Stimulated activated CD4-positive, alpha-beta T cell treated with anti-CD3 and anti-CD28 coated beads, Interleukin-4, amount 100 ng/mL, for 24 hours (primary cell): Measurements from ENCODE around the gene CPLANE2.
"Not testable (repeated sequence)": the region's sequence is repeated elsewhere in the genome, so short reads cannot be mapped to it uniquely, and the experiment has no call there.

Experiments used
- DNase-seq: peaks from one replicate; pipeline ENCODE4 v3.0.0-alpha.2; 2020

Gene CPLANE2

GRCh38 chr1:16207318-16208269 is 29.4 kb downstream of the CPLANE2 start:
- no peak for DNase-seq

DNA sequence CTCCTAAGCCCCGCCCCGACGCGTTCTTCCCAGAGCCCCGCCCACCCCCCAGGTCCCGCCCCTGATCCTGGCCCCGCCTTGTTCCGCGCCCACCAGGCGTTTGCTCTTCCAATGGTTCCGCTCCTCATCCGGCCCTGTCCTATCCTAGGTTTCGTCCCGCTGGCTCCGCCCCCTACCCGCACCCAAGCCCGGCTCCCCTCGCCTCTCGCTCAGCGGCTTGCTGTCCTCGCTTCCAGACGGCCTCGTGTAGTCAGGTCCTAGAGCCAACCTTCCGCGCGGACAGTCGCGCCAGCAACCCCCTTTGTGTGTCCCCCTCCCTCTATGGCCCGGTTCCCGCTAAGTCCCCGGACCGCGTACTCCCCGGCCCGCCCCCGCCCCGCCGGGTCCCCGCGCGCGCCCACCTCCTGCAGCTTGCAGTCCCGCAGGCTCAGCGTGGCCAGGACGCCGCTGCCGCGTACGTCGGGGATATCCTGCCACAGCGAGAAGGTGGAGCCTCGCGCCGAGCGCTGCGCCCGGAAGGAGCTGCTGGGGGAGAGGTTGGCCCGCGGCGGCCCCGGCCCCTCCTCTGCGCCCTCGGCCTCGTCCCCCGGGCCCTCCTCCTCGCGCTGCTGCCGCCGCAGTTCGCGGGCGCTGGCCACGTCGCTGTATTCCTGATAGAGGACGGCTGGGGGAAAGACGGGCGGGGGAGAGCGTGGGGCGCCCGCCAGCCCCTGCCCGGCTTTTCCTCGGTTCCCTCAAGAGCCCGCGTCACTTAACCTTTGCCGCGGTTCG is 30.3 kb downstream of the CPLANE2 start:
- peak; percentile 95 for DNase-seq

DNA sequence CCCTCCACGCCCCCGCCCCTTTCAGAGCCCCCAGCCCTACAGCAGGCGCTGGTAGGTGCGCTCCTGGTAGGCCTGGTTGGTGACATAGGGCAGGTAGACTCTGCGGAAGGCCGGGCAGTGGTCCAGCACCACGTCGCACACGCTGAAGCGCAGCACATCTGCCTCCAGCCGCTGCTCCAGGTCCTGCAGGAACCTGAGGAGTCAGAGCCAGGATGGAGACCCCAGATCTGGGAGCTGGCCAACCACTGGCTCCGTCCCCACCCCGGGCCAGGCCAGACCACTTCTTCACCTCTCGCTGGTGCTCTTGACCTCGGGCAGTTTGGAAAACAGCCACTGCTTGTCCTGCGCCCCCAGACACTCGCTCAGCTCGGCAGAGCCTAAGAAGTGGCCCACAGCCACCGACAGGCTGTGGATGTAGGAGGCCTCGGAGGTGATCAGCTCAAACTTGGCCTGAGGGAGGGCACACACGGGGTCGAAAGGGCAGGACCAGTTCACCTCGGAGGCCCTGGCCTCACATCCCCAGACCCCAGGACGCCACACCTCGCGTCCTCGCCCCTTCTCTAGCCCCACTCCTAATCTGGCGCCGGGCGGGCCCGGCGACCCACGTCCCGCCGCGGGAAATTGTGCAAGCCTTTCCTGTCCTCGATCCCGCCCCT is 31.0 kb downstream of the CPLANE2 start:
- no peak for DNase-seq

- no peak for DNase-seq
Observed at GRCh38 chr1:16205334-16205671, 31.7 kb downstream of the CPLANE2 start.

GRCh38 chr1:16204634-16205333 is 32.2 kb downstream of the CPLANE2 start:
- DNase-seq = no peak

DNA sequence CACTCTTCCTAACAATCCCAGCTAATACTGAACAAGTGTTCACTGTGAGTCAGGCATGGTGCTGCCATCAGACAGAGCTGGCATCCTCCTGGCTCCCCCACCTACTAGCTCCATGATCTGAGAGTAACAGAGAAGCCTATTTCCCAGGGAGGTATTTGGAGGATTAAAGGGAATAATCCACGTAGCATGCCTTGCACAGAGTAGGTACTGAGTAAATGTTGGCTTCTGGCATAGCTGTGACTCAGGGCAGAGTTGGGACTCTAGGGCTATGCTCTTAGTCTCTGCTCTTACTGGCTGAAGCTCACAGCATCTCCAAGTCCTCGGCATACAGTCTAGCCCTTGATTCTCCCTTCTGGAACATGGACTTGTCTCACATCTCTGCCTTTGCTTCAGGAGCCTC is 32.8 kb downstream of the CPLANE2 start:
- DNase-seq = no peak

DNA sequence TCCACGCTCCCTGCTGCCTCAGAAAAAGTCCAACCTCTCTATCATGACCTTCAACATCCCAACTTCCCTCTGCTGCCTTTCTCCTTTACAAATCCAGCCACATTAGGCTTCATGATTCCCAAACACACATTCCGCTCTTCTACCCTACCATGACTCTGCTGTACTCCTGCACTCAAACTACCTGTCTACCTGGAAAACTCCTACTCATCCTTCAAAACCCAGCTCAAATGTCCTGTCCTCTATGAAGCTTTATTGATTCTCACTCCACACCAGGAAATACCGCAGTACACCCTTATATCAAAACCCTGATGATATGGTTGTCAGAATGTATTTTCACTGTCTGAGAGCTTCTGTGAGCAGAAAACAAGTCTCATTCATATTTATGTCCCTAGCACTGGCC is 33.4 kb downstream of the CPLANE2 start:
- DNase-seq = no peak

DNA sequence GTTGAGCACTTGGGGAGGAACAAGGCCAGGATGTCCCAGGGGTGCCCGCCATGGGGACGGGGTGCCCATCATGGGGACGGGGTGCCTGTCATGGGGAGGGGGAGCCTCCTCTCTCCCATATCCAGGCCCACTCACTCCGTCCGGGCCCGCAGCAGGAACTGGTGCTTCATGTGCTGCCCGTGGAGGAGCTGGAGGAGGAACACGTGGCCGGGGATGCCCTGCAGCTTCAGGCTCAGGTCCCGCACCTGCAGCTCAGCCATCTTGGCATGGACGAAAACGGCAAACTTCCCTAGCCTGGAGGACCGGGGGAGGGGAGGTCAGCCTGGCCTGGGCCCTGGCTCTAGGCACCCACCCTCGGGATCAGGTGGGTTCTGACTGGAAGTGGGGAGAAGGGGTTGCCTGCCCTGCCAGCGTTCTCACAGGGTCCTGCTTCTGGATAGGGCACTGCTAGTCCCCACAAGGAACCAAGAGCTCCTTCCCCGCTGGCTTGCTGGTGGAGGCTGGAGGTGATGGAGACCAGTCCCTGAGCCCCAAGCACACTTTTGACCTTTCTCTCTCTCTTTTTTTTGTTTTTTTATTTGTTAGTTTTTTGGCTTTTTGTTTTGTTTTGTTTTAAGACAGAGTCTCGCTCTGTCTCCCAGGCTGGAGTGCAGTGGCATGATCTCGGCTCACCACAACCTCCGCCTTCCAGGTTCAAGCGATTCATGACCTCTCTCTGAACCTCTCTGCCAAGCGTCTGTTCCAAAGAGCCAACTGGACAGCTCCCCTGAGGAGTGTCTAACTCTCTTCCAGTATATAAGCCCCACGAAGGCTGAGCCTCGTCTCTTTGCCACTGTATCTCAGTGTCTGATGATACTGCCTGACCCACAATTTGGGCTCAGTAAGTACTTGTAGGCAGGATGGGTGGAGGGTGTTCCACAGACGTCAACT is 34.4 kb downstream of the CPLANE2 start:
- no peak for DNase-seq

GRCh38 chr1:16199700-16200099 is 37.3 kb downstream of the CPLANE2 start:
- DNase-seq = no peak

GRCh38 chr1:16199157-16199501 is 37.9 kb downstream of the CPLANE2 start:
- DNase-seq = no peak

DNA sequence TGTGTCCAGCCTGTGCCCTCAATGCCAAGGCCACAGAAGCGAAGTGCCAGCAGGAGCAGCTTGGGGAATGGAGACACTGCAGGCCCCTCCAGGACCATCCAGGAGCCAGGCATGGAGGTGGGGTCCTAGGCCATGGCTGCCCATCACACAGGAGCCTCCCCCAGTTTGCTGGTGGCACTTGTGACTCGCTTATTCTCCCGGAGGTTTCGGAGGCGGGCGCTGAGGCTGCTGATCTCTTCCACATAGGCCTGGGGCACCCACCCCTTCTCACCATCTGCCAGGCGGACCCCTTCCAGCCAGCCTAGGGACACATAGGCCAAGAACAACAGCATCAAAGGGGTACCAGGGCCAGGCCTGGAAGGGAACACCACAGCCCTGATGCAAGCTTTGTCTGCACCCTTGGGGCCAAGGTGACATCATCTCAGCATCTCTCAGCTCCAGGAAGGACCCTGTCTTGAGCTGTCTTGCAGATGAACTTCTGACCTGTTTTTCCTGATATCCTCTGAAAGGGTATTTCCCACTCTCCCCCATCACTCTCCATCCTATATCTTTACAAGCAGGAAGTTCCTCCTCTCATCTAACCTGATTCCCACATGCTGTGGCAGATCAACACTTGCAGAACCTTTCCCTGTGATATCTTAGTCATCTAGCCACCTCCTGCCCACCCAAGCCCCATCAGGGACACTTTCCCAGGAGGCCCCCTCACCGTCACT is 38.4 kb downstream of the CPLANE2 start:
- DNase-seq = no peak

DNA sequence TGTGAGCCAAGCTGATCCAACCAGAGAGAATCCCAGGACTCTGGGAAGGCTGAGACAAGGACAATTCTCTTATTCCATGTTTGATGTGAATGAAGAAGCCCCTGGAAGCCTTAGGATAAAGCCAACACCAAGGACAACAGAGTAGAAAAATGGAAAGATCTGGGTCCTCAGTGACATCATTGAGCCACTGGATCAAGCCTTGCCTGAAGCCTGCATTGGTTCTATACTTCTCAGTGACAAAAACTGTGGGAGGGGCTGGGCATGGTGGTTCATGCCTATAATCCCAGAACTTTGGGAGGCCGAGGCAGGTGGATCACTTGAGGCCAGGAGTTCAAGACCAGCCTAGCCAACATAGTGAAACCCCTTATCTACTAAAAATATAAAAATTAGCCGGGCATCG is 40.1 kb downstream of the CPLANE2 start:
- DNase-seq = no peak

- DNase-seq = not testable (repeated sequence)
Observed at GRCh38 chr1:16196139-16196538, 40.8 kb downstream of the CPLANE2 start.

DNA sequence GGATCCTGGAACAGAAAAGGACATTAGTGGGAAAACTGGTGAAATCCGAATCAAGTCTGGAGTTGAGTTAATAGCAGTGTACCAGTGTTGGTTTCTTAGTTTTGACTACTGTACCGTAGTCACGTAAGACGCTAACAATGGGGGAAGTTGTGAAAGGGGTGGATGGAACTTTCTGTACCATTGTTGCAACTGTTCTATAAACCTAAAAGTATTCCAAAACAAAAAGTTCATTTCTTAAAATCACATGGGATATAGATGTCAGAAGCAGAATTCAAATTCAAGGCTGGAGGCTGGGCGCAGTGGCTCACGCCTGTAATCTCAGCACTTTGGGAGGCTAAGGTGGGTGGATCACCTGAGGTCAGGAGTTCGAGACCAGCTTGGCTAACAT is 41.5 kb downstream of the CPLANE2 start:
- DNase-seq = no peak

GRCh38 chr1:16191916-16192546 is 45.0 kb downstream of the CPLANE2 start:
- no peak for DNase-seq

DNA sequence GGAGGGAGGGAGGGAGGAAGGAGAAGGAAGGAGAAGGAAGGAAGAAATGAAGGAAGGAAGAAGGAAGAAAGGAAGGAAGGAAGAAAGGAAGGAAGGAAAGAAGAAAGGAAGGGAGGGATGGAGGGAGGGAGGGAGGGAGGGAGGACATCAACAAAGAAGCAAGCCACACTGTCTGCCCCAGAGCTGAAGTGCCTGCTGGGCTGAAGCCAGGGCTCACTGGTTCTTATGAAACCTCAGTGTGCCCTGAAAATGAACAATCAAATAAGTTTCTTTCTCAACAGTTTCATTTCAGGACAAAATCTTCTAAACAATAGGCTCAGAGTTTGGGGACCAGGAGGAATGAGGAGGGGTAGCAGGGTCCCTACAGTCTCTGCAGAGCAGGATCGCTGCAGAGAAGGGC is 45.7 kb downstream of the CPLANE2 start:
- no peak for DNase-seq

DNA sequence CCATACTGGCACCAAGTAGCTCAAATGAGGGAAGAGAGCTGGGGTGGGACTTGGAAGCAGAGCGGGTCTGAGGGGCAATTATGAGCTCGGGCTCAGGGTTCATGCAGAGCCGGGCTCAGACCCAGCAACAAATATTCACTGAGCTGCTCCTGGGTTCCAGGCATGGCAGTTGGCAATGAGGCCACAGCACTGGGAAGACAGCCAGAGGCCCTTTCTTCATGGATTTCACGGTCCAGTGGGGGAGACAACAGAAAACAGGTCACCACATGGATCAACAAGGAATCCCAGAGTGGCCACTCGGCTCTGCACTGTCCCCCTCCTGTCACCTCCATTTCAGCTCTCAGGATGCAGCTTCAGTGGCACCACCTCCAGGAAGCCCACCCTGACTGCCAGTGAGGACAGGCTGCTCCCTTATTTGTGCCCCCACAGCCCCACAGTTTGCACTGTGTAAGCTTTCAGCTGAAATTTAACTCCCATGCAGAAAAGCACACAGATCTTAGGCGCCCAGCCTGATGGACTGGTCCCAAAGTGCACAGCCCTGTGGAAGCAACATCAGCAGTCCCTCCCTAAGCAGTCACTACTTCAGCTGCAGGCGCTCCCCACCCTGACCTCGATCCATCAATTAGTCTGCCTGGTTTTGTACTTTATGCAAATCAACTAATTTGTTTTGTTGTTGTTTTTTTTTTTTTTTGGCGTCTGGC is 46.9 kb downstream of the CPLANE2 start:
- DNase-seq = no peak

DNA sequence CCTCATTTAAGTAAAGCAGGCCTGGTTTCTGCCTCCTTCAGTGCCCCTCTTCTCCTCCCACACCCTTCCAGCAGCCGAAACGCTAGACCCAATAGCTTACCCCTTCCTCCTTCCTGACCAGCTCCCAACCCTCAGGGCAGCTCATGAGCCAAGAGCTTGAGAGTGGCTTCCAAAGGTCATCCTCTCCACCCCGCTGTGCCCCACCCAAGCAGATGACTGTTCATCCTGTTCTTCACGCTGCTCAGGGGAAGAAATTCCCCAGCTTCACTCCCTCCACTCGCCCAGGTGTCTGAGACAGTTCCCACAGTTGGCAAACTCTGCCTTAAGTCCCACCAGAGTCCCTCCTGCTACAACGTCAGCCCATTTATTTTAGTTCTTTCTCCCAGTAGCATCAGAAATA is 48.0 kb downstream of the CPLANE2 start:
- no peak for DNase-seq

DNA sequence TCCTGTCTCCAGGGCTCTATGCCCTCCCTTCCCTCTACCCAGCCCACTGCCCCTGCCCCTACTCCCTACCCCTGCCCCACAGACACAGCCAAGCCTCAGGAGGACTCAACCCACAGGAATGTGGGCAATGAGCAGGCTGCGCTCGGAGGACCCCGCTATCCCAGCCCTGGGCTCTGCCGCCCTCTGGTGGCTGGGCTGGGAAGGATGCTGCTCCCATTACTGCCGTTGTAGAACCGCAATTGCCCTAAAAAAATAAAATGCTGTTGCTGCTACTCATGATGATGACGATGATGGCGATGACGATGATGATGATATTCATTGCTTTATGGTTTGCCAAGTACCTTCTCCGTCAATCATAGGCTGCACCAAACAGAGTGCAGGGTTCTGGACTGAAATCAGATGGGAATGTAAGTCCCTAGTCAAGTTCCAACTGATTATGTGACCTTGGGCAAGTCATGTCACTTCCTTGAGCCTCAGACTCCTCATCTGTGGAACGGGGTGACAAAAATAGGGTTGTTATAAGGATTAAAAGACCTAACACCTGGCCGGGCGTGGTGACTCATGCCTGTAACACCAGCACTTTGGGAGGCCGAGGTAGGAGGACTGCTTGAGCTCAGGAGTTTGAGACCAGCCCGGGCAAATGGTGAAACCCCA is 49.1 kb downstream of the CPLANE2 start:
- peak; percentile 80 for DNase-seq
